Limb (tissue), 2 donors: ENCODE measurements around the gene SIVA1.

ENCODE experiments used
- DNase-seq, 2 donors: peaks; one replicate each; pipeline ENCODE4 v3.0.0-alpha.2; 2016; ENCODE audit errors: extremely low spot score in 2 of 2

The SIVA1 gene

DNA sequence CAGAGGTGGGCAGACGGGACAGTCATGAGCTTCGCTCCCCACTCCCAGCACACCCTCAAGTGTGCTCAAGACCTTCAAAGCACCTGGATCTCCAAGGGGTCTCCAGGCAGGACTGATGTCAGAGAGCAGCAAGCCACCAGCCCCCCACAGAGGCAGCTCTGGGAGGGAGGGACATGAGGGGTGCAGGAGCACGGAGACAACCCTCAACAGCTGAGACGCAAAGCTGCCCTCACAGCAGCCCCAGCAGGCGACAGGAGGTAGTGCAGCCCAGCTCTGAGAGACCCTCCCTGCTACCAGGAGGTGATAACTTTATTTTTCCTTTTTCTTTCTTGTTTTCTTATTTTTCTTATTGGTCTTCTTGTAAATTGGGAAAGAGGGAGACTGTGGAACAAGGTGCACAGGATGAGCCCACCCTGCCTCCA is 17.9 kb downstream of the SIVA1 start:
- DNase-seq: no peak

DNA sequence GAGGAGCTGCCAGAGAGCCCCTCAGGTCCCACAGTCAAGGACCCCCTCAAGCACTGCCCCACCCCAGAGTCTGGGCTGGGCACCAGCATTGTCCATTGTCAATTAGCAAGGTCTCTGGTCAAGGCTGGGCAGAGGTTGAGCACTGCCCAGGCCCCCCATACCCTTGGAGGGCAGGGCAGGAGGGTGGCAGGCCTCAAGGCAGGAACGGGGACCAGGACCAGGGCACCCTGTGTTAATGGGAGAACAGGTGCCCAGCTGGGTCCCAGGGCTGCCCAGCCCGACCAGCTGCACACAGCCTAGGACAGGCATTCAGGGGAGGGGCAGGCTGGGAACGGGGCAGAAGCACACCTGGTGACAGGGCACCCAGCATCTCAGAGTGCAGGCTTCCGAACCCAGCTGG is 18.4 kb downstream of the SIVA1 start:
- DNase-seq: no peak

DNA sequence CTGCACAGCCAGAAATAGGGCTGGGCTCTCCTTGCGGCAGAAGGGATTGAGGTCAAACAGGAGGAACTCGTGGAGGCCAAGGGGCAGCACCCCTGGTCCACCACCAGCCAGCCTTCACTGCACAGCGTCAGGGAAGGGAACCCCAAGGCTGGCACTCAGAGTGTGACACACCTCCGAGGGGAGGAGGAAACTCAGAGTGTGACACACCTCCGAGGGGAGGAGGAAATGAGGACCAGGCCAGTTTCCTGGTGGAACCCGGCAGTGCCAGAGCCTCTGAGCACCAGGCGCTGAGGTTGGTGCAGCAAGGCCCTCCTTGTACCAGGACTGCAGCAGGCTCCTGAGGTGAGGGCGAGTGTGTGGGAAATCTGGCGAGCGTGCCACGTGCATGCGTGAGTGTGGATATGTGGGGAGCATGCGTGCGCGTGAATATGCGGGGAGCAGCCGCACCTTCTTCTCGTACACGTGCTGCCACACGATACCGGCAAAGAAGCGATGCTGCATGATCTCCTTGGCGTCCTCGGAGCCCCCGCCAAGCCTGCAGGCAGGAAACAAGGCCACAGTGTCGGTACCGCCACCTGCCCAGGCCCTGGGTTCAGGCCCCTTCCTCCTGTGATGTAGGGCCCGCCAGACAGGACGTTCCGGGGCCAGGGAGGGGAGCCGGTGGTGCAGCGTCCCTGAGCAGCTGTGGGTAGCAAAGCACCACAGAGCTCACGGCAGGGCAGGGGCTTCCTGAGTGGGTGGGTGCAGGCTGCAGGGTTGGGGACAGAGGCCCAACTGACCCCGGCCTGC is 19.2 kb downstream of the SIVA1 start:
- no peak for DNase-seq

DNA sequence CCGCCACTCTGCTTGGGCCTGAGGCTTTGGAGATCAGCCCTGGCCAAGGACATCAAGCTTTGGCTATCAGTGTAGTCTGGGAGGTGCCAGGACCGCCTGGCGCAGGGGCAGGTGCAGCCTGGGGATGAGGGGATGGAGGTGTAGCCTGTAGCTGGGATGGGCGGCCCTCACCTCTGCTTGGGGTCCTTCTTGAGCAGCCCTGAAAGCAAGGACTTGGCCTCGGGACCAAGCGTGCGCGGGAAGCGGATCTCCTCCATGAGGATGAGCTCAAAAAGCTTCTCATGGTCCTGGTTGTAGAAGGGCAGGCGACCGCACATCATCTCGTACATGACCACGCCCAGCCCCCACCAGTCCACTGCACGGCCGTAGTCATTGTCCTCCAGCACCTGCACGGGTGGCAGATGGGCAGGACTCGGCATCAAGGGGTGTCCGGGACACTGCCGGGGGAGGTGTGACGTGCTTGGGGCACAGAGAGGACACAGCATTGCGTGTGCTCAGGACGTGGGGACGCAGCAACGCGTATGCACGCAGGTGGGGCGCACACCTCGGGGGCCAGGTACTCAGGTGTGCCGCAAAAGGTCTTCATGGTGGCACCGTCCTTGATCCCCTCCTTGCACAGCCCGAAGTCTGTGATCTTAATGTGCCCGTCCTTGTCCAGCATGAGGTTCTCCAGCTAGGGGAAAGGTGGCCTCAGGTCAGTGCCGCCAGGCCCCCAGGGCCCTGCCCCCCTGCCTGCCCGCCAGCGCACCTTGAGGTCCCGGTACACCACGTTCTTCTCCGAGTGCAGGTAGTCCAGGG is 20.0 kb downstream of the SIVA1 start:
- DNase-seq: no peak

- DNase-seq: no peak
Measured at GRCh38 chr14:104773505-104774452, 20.8 kb downstream of the SIVA1 start.

GRCh38 chr14:104774453-104775072 is 21.6 kb downstream of the SIVA1 start:
- DNase-seq: no peak

- DNase-seq: no peak
Measured at GRCh38 chr14:104775073-104775489, 22.1 kb downstream of the SIVA1 start.

DNA sequence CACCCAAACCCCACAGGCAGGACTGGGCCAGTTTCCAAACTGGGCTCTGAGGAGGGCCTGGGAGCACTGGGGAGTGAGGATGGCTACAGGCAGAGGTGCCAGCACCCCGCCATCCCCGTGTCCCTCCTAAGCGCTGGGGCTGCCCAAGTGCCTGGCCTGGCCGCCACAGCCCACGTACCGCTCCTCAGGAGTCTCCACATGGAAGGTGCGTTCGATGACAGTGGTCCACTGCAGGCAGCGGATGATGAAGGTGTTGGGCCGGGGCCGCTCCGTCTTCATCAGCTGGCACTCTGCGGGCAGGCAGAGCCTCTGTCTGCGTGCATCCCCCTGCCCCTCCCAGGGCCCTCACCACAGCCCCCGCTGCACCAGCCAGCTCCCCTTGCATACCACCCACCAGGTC is 23.5 kb downstream of the SIVA1 start:
- DNase-seq: no peak

GRCh38 chr14:104776961-104777807 is 24.2 kb downstream of the SIVA1 start:
- no peak for DNase-seq

DNA sequence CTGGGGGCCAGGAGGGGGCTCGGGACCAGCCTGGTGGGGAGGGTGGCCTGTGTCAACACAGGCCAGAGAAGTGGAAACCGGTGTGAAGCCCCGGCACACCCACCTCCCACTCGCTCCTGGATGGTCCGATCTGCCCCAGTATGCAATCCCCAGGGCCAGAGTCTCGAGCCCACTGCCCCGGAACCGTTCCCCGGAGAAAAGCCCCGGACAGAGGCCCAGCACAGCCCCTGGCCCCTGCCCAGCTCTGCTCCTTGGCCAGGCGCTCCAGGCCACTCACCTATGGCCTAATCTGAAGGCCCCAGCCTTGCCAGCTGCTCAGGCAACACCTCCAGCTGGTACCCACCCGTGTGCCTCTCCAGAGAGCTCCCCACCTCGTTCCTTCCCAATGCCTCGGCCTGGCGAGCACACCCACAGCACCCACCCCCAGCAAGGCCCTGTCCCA is 24.9 kb downstream of the SIVA1 start:
- DNase-seq: no peak

GRCh38 chr14:104778694-104779331 is 25.9 kb downstream of the SIVA1 start:
- no peak for DNase-seq

DNA sequence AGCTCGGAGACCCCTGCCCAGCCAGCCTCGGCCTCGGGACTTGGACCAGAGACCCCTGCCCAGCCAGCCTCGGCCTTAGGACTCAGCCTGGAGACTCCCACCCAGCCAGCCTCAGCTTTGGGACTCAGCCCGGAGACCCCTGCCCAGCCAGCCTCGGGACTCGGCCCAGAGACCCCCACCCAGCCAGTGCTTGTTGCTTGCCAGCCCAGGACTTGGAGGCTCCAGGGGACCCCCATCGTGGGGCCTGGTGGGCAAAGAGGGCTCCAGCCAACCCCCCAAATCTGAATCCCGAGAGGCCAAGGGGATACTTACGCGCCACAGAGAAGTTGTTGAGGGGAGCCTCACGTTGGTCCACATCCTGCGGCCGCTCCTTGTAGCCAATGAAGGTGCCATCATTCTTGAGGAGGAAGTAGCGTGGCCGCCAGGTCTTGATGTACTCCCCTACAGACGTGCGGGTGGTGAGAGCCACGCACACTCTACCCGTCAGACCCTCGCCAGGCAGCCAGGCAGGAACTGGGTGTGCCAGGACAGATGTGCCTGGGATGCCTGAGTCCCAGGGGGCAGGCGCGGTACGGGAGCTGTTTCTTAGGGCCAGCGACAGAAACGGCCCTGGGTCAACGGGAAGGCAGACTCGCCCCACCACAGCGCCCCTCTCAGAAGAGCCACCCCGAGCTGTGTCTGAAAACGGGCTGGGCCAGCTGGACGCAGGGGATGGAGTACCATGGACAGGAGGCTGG is 27.0 kb downstream of the SIVA1 start:
- no peak for DNase-seq

DNA sequence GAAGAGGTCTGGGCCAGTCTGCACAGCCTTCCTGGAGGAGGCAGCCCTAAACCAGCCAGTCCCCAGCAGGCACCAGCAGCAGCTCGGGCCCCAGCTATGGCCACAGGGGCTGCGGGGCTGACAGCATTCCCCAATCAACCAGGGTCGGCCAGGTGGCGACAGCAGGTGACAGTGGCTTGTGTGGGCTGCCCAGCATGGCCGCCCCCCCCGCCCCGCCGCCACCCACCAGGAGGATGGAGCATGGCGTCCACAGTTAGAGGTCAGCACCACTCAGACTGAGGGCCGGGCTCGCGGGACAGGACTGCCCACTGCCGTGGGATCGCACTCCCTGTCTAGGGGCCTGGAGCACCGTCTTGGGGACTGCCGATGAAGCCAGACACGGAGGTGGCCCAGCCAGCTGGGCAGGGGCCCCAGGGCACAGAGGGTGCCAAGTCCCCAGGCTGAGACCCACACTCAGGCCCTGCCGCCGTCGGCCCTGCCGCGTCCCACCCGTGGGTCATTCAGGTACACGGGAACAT is 27.6 kb downstream of the SIVA1 start:
- no peak for DNase-seq

DNA sequence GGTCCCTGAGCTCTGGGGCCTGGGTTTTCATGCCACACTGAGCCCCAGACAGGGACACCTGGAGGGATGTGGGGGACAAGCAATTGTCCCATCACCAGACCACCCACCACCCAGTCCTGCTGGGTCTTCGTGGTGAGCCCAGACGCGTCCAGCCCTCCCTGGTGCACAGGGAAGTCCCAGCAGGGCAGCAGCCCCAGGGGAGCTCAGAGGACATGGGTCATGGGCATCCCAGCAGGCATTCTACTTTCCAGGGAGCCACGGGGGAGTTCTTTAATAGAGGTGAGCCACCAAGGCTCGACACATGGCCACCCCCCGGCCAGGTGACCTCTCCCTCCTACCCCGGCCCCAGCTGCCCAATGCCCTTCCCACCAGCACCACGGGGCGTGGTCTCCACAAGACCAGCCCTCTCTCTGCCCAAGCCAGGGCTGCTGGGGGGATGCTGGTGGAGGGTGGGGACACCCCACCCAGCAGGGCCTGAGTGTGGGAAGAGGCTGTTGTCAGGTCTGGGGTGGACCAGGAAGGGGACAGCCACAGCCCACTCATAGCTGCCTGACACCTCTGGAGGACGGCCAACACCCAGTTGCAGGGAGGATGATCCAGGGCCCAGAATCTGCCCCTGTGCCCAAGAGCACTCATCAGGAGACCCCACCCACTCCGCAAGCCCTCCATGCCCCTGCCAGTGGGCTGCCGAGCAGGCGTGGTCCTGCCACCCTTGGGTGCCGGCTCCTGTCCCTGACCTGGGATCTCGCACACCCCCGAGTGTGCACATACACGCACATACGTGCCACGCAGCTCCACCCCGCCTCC is 28.5 kb downstream of the SIVA1 start:
- no peak for DNase-seq

GRCh38 chr14:104782086-104782807 is 29.3 kb downstream of the SIVA1 start:
- no peak for DNase-seq

DNA sequence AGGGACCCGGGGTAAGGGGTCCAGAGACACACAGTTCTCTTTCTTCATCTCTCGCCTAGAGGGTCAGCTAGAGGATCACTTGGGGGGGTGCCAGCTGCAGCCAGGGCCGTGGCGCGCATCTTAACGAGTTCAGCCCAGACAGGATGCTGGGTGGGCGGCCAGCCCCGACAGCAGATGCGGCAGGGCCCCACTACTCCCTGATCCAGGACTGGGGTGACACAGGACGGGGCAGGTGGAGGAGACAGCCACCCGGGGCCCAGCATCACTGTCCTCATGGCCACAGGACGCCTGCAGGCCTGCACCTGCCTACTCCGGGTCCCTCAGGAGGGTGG is 29.8 kb downstream of the SIVA1 start:
- no peak for DNase-seq

DNA sequence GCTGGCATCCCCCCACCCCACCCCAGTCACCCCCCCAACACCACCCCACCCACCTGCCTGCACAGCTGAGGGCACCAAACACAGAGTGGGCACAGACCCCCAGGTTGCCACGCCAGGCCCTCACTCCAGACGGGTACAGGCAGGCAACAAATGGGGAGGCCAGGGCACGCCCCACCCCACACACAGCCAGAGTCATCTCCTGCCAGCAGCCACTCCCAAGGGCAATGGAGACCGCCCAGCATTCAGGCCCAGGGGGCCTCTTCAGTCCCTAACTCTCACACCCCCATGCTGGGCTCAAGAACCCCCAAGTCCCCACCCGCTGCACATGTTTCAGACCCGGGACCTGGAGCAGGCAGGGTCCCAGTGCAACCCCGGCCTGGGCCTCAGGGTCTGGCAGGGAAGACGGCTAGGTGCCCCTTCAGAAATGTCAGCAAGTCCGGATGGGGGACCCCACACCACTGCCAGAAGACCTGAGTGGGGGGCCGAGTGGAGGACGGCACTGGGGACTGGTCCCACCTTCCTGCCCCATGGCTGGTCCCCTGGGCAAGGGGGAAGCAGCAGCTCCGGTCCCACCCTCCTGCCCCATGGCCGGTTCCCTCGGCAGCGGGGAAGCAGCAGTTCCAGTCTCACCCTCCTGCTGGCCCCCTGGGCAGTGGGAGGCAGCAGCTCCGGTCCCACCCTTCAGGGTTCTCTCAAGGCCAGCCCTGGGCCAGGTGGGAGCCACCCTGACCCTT is 30.7 kb downstream of the SIVA1 start:
- DNase-seq: no peak
